ENCODE data around the gene GALNTL6.

GALNTL6 gene

GRCh38 chr4:171793723-171794122 lies 19.5 kb upstream of the GALNTL6 start:
- DNase-seq (ENCODE audit: extremely low read depth, insufficient read length) = no peak
- TF ChIP-seq, protein P1, sequence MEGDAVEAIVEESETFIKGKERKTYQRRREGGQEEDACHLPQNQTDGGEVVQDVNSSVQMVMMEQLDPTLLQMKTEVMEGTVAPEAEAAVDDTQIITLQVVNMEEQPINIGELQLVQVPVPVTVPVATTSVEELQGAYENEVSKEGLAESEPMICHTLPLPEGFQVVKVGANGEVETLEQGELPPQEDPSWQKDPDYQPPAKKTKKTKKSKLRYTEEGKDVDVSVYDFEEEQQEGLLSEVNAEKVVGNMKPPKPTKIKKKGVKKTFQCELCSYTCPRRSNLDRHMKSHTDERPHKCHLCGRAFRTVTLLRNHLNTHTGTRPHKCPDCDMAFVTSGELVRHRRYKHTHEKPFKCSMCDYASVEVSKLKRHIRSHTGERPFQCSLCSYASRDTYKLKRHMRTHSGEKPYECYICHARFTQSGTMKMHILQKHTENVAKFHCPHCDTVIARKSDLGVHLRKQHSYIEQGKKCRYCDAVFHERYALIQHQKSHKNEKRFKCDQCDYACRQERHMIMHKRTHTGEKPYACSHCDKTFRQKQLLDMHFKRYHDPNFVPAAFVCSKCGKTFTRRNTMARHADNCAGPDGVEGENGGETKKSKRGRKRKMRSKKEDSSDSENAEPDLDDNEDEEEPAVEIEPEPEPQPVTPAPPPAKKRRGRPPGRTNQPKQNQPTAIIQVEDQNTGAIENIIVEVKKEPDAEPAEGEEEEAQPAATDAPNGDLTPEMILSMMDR (IDR thresholded peaks at IDR 0.05; ENCODE audit: insufficient read depth, low read length, poor library complexity, severe bottlenecking) = no peak
- Histone ChIP-seq H3K4me3 (replicated peaks; ENCODE audit: low read depth, low read length) (no peak overlapping the region), H3K36me3 (ENCODE audit: control insufficient read depth, insufficient read depth, low read length) (no peaks in the 10 kb centered on the region), H3K27me3 (replicated peaks; ENCODE audit: control insufficient read depth, insufficient read depth, low read length) (no peaks in the 10 kb centered on the region; the same call in 1 of the 2 replicates)

GRCh38 chr4:171794528-171794927 lies 18.7 kb upstream of the GALNTL6 start:
- Histone ChIP-seq H3K36me3 (ENCODE audit: control insufficient read depth, insufficient read depth, low read length) (no peaks in the 10 kb centered on the region), H3K4me3 (replicated peaks; ENCODE audit: low read depth, low read length) (no peak overlapping the region), H3K27me3 (replicated peaks; ENCODE audit: control insufficient read depth, insufficient read depth, low read length) (no peaks in the 10 kb centered on the region; the same call in 1 of the 2 replicates)
- TF ChIP-seq, protein P1 (IDR thresholded peaks at IDR 0.05; ENCODE audit: insufficient read depth, low read length, poor library complexity, severe bottlenecking) = no peak
- DNase-seq (ENCODE audit: extremely low read depth, insufficient read length) = no peak

- Histone ChIP-seq H3K27me3 (replicated peaks; ENCODE audit: control insufficient read depth, insufficient read depth, low read length) (peaks cover 2% of the 10 kb centered on the region), H3K36me3 (ENCODE audit: control insufficient read depth, insufficient read depth, low read length) (no peaks in the 10 kb centered on the region)
- TF ChIP-seq, protein P1 (IDR thresholded peaks at IDR 0.05; ENCODE audit: insufficient read depth, low read length, poor library complexity, severe bottlenecking) = no peak
Measured at GRCh38 chr4:171809854-171810253, 3.4 kb upstream of the GALNTL6 start.

GRCh38 chr4:171812333-171812664 lies 905 bp upstream of the GALNTL6 start:
- DNase-seq (ENCODE audit: extremely low read depth, insufficient read length) = no peak
- Histone ChIP-seq H3K27me3 (replicated peaks; ENCODE audit: control insufficient read depth, insufficient read depth, low read length) (peaks cover 2% of the 10 kb centered on the region), H3K36me3 (ENCODE audit: control insufficient read depth, insufficient read depth, low read length) (no peaks in the 10 kb centered on the region), H3K4me3 (replicated peaks; ENCODE audit: low read depth, low read length) (no peak overlapping the region)
- TF ChIP-seq, protein P1 (IDR thresholded peaks at IDR 0.05; ENCODE audit: insufficient read depth, low read length, poor library complexity, severe bottlenecking) = no peak

More at GRCh38 chr4:171809854-171810253, 3.4 kb upstream of the GALNTL6 start:
- DNase-seq (ENCODE audit: extremely low read depth, insufficient read length) = no peak
- H3K4me3 ChIP-seq (replicated peaks; ENCODE audit: low read depth, low read length) = no peak overlapping the region

DNA sequence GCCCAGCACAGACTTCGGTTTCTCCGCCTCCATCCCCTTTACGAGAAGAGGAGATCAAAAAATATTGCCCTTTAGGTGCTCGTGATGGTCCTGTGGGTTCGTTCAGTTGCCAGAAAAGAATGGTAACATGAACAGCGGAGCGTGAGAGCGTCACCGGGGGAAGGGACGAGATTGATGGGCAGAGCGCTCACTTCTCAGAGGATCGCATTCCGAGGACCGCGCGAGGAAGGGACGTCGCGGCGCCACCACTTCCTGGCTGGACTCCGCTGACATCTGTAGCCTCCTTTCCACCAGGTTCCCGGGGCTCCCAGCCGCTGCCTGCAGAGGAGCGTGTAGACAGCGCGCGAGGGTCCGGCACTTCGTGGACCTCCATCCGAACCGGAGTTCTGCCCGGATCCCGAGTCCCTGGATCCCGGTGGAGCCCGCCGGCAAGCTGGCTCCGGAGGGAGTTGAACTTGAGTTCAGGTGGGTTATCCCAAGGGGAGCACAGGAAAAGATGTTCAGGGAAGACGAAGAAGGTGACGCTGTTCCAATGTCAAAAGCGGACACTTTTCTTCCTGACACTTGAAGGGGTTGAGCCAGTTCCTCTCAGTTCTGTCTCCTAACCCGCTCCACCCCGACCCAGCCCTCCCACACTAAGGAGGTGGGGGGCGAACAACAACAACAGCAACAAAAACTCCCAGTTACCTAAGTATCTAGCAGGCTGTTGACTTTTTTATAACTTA lies 484 bp downstream of the GALNTL6 start:
- peak; percentile 3 for DNase-seq (ENCODE audit: extremely low read depth, insufficient read length)
- no peaks in the 10 kb centered on the region for H3K36me3 ChIP-seq (ENCODE audit: control insufficient read depth, insufficient read depth, low read length)
- TF ChIP-seq, protein P1 (IDR thresholded peaks at IDR 0.05; ENCODE audit: insufficient read depth, low read length, poor library complexity, severe bottlenecking) = no peak
- H3K27me3 ChIP-seq (replicated peaks; ENCODE audit: control insufficient read depth, insufficient read depth, low read length) = peaks cover 2% of the 10 kb centered on the region
- H3K4me3 ChIP-seq (replicated peaks; ENCODE audit: low read depth, low read length) = no peak overlapping the region
